ENCODE measurements around the gene PREX1. TPM values are rescaled to one million over a fixed set of nuclear protein-coding genes. Genes with fewer than 3 reads are reported as not detected.

PREX1 gene
- total RNA-seq, 1 donor from 2014 or later: 235 TPM

DNA sequence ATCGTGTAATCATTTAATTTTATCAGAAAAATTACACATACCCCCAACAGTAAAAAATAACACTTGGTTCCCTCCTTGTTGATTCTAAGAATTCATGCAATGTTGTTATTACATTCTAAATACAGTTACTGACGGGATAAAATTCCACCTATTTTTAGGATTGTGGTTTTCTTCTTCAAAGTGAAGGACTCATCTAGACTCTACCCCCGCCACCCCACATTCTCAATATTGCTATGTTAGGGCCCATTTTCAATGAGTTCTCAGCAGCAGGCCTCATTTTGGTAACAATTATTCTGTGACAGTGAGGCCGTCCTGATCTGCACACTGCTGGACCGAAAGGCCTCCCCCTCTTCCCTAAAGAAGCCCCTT is 43.5 kb downstream of the PREX1 start:
- no peak for DNase-seq
- TF ChIP-seq, protein P1, sequence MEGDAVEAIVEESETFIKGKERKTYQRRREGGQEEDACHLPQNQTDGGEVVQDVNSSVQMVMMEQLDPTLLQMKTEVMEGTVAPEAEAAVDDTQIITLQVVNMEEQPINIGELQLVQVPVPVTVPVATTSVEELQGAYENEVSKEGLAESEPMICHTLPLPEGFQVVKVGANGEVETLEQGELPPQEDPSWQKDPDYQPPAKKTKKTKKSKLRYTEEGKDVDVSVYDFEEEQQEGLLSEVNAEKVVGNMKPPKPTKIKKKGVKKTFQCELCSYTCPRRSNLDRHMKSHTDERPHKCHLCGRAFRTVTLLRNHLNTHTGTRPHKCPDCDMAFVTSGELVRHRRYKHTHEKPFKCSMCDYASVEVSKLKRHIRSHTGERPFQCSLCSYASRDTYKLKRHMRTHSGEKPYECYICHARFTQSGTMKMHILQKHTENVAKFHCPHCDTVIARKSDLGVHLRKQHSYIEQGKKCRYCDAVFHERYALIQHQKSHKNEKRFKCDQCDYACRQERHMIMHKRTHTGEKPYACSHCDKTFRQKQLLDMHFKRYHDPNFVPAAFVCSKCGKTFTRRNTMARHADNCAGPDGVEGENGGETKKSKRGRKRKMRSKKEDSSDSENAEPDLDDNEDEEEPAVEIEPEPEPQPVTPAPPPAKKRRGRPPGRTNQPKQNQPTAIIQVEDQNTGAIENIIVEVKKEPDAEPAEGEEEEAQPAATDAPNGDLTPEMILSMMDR (IDR thresholded peaks at IDR 0.05; ENCODE audit: partially characterized antibody, unreplicated experiment): no peak
- H3K9me3 Mint-ChIP-seq (ENCODE audit: unreplicated experiment): peaks cover 12% of the 10 kb centered on the region
- peaks cover 7% of the 10 kb centered on the region for H3K36me3 Mint-ChIP-seq (ENCODE audit: unreplicated experiment)
- H3K27ac Mint-ChIP-seq (ENCODE audit: unreplicated experiment): no peak overlapping the region
- H3K4me3 Mint-ChIP-seq (ENCODE audit: unreplicated experiment): no peak overlapping the region
- peaks cover 7% of the 10 kb centered on the region for H3K27me3 Mint-ChIP-seq (ENCODE audit: unreplicated experiment)
- peaks cover 35% of the 10 kb centered on the region for H3K4me1 Mint-ChIP-seq (ENCODE audit: low read depth, unreplicated experiment)

DNA sequence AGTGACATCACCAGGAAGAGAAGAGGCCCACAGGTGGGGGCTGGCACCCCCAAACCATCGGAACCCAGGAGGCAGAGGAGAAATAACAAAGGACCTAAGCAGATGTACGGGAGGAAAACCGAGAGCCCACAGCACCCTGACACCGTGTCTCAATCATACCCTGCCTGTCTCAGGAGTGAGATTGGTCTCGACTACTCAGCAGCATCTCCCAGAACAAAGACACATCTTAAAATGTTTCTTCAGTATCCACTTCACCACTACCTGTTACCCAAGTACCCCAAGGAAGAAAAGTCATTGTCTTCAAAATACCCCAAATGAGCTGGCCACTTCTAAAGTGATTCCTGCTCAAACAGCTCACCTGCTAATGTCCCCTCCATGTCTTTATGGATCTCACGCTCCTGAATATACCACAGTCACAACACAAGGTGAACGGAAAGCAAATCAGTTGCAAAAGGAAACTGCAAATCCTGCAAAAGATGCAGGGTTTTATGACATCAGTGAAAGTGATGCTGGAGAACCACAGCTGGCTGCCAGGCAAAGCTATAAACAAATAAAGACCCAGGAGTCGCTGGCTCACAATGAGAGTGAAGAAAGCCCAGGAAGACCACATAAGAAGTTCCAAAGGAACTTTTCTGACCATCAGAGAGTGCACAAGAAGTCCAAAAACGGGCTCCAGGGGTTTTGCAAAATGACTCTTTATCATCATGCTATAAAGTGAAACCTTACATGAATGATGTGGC is 44.1 kb downstream of the PREX1 start:
- peaks cover 7% of the 10 kb centered on the region for H3K27me3 Mint-ChIP-seq (ENCODE audit: unreplicated experiment)
- H3K4me3 Mint-ChIP-seq (ENCODE audit: unreplicated experiment): no peak overlapping the region
- H3K36me3 Mint-ChIP-seq (ENCODE audit: unreplicated experiment): peaks cover 7% of the 10 kb centered on the region
- peaks cover 10% of the 10 kb centered on the region for H3K9me3 Mint-ChIP-seq (ENCODE audit: unreplicated experiment)
- H3K27ac Mint-ChIP-seq (ENCODE audit: unreplicated experiment): no peak overlapping the region
- peaks cover 30% of the 10 kb centered on the region for H3K4me1 Mint-ChIP-seq (ENCODE audit: low read depth, unreplicated experiment)
- TF ChIP-seq, protein P1 (IDR thresholded peaks at IDR 0.05; ENCODE audit: partially characterized antibody, unreplicated experiment): no peak
- DNase-seq: no peak

DNA sequence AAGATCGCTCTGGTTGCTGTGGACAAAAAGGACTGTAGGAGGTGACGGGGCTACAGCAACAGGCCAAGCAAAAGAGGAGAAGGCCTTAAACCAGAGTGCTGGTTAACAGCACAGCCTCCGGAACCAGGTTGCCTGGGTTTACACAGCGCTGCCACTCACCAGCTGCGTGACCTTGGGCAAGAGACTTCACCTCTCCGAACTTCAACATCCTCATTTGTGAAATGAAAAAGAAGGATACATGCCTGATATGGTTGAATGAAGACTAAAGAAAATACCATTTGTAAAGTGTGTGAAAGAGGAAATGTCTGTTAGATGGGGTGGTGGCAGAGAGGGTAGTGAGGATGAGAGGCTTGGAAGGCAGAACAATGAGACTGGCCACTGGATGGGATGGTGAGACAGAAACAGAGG is 44.9 kb downstream of the PREX1 start:
- peaks cover 7% of the 10 kb centered on the region for H3K9me3 Mint-ChIP-seq (ENCODE audit: unreplicated experiment)
- no peak overlapping the region for H3K27ac Mint-ChIP-seq (ENCODE audit: unreplicated experiment)
- TF ChIP-seq, protein P1 (IDR thresholded peaks at IDR 0.05; ENCODE audit: partially characterized antibody, unreplicated experiment): no peak
- H3K4me1 Mint-ChIP-seq (ENCODE audit: low read depth, unreplicated experiment): peaks cover 22% of the 10 kb centered on the region
- H3K4me3 Mint-ChIP-seq (ENCODE audit: unreplicated experiment): no peak overlapping the region
- no peak for DNase-seq
- H3K36me3 Mint-ChIP-seq (ENCODE audit: unreplicated experiment): peaks cover 7% of the 10 kb centered on the region
- peaks cover 4% of the 10 kb centered on the region for H3K27me3 Mint-ChIP-seq (ENCODE audit: unreplicated experiment)

DNA sequence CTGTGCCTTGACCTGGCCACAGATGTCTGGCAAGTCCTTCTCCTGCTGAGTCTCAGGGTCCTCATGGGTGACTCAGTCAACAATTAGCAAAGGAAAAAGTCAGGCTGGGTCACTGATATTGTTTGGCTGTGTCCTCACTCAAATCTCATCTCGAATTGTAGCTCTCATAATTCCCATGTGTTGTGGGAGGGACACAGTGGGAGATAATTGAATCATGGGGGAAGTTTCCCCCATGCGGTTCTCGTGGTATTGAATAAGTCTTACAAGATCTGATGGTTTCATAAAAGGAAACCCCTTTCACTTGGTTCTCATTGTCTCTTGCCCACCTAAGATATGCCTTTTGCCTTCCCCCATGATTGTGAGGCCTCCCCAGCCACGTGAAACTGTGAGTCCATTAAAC is 45.7 kb downstream of the PREX1 start:
- H3K9me3 Mint-ChIP-seq (ENCODE audit: unreplicated experiment): peaks cover 6% of the 10 kb centered on the region
- no peak overlapping the region for H3K4me3 Mint-ChIP-seq (ENCODE audit: unreplicated experiment)
- DNase-seq: no peak
- peaks cover 11% of the 10 kb centered on the region for H3K36me3 Mint-ChIP-seq (ENCODE audit: unreplicated experiment)
- H3K27me3 Mint-ChIP-seq (ENCODE audit: unreplicated experiment): peaks cover 4% of the 10 kb centered on the region
- H3K4me1 Mint-ChIP-seq (ENCODE audit: low read depth, unreplicated experiment): peaks cover 13% of the 10 kb centered on the region
- H3K27ac Mint-ChIP-seq (ENCODE audit: unreplicated experiment): no peak overlapping the region
- TF ChIP-seq, protein P1 (IDR thresholded peaks at IDR 0.05; ENCODE audit: partially characterized antibody, unreplicated experiment): no peak

DNA sequence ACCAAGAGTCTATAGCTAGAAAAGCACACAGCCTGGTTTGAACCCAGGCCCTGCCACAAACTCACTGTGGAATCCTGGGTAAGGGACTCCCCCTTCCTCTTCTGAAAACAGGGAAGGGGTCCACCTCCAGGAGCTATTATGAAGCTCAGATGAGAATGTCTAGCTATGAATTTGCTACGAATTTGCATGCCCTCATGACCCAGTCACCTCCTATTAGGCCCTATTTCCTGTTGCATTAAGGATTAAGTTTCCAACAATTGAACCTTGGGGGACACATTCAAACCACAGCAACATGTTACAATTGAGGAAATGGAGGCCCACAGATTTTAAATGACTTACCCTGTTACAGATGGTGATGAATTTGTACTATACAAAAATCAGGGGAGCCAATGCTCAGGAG is 46.2 kb downstream of the PREX1 start:
- Mint-ChIP-seq H3K4me1 (ENCODE audit: low read depth, unreplicated experiment) (peaks cover 11% of the 10 kb centered on the region), H3K27ac (ENCODE audit: unreplicated experiment) (no peak overlapping the region), H3K27me3 (ENCODE audit: unreplicated experiment) (peaks cover 4% of the 10 kb centered on the region), H3K4me3 (ENCODE audit: unreplicated experiment) (no peak overlapping the region), H3K9me3 (ENCODE audit: unreplicated experiment) (peaks cover 6% of the 10 kb centered on the region), H3K36me3 (ENCODE audit: unreplicated experiment) (peaks cover 11% of the 10 kb centered on the region)
- DNase-seq: no peak
- TF ChIP-seq, protein P1 (IDR thresholded peaks at IDR 0.05; ENCODE audit: partially characterized antibody, unreplicated experiment): no peak
